ENCODE measurements around the gene SIRT5. TPM values are rescaled to one million over a fixed set of nuclear protein-coding genes. Genes with fewer than 3 reads are reported as not detected.

The SIRT5 gene
- total and polyA plus RNA-seq, 8 donors, result 1.8 to 10.3 (median 4.7) TPM

- H3K9me3 ChIP-seq, result no peaks in the 10 kb centered on the region
- TF ChIP-seq, protein P1, sequence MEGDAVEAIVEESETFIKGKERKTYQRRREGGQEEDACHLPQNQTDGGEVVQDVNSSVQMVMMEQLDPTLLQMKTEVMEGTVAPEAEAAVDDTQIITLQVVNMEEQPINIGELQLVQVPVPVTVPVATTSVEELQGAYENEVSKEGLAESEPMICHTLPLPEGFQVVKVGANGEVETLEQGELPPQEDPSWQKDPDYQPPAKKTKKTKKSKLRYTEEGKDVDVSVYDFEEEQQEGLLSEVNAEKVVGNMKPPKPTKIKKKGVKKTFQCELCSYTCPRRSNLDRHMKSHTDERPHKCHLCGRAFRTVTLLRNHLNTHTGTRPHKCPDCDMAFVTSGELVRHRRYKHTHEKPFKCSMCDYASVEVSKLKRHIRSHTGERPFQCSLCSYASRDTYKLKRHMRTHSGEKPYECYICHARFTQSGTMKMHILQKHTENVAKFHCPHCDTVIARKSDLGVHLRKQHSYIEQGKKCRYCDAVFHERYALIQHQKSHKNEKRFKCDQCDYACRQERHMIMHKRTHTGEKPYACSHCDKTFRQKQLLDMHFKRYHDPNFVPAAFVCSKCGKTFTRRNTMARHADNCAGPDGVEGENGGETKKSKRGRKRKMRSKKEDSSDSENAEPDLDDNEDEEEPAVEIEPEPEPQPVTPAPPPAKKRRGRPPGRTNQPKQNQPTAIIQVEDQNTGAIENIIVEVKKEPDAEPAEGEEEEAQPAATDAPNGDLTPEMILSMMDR (IDR thresholded peaks at IDR 0.05), result no peak
- TF ChIP-seq POLR2A (IDR thresholded peaks at IDR 0.05) (no peak), POLR2AphosphoS5 (IDR thresholded peaks at IDR 0.05) (no peak), EP300 (IDR thresholded peaks at IDR 0.05) (no peak)
- no peak for DNase-seq
- no peaks in the 10 kb centered on the region for H3K36me3 ChIP-seq
- no peaks in the 10 kb centered on the region for H3K27me3 ChIP-seq
- H3K4me1 ChIP-seq, result no peaks in the 10 kb centered on the region
- intact Hi-C loops (cut with DNase I; ENCODE audit: low total_unique reads), result no loop called here
- no peak overlapping the region for H3K4me3 ChIP-seq
- 90 to 97% (median 95%) methylated on average over 3 of the region's 3 CpGs for WGBS, 5 donors
- H3K27ac ChIP-seq, result no peak overlapping the region
Measured at GRCh38 chr6:13566500-13566899, 7.9 kb upstream of the SIRT5 start.

- Histone ChIP-seq H3K9me3 (no peaks in the 10 kb centered on the region), H3K4me3 (no peak overlapping the region), H3K4me1 (peaks cover 8 to 13% (median 10%) of the 10 kb centered on the region in 4 donors), H3K27ac (no peak overlapping the region), H3K36me3 (no peaks in the 10 kb centered on the region), H3K27me3 (no peaks in the 10 kb centered on the region)
- TF ChIP-seq POLR2AphosphoS5 (IDR thresholded peaks at IDR 0.05) (no peak), POLR2A (IDR thresholded peaks at IDR 0.05) (no peak), EP300 (IDR thresholded peaks at IDR 0.05) (no peak)
- TF ChIP-seq, protein P1 (IDR thresholded peaks at IDR 0.05), result no peak
- 71 to 82% (median 78%) methylated on average over 5 of the region's 5 CpGs for WGBS, 5 donors
- intact Hi-C loops (cut with DNase I; ENCODE audit: low total_unique reads), result no loop called here
- no peak for DNase-seq
Measured at GRCh38 chr6:13568970-13569369, 5.4 kb upstream of the SIRT5 start.

GRCh38 chr6:13572240-13572639 lies 2.2 kb upstream of the SIRT5 start:
- H3K36me3 ChIP-seq, result no peaks in the 10 kb centered on the region
- no peak overlapping the region for H3K27ac ChIP-seq
- TF ChIP-seq EP300 (IDR thresholded peaks at IDR 0.05) (no peak), POLR2A (IDR thresholded peaks at IDR 0.05) (no peak), POLR2AphosphoS5 (IDR thresholded peaks at IDR 0.05) (no peak)
- TF ChIP-seq, protein P1 (IDR thresholded peaks at IDR 0.05), result no peak
- DNase-seq, result no peak
- intact Hi-C loops (cut with DNase I; ENCODE audit: low total_unique reads), result no loop called here
- H3K4me3 ChIP-seq, result no peak overlapping the region
- WGBS, 5 donors, result 85 to 94% (median 88%) methylated on average over 7 of the region's 7 CpGs
- peaks cover 8 to 28% (median 19%) of the 10 kb centered on the region in 4 donors for H3K4me1 ChIP-seq
- no peaks in the 10 kb centered on the region for H3K27me3 ChIP-seq
- H3K9me3 ChIP-seq, result no peaks in the 10 kb centered on the region

- WGBS, 5 donors, result 64 to 79% (median 71%) methylated on average over 16 of the region's 16 CpGs
- H3K4me3 ChIP-seq, result peak overlapping the region; percentile 69 to 89 (median 80)
- H3K4me1 ChIP-seq, result peaks cover 8 to 28% (median 19%) of the 10 kb centered on the region in 4 donors
- peak overlapping the region in 4 of 5 donors; percentile 95 to 100 (median 98) for H3K27ac ChIP-seq
- no peaks in the 10 kb centered on the region for H3K27me3 ChIP-seq
- no peak for TF ChIP-seq POLR2A (IDR thresholded peaks at IDR 0.05)
- TF ChIP-seq EP300 (IDR thresholded peaks at IDR 0.05), result no peak
- TF ChIP-seq POLR2AphosphoS5 (IDR thresholded peaks at IDR 0.05), result no peak
- TF ChIP-seq, protein P1 (IDR thresholded peaks at IDR 0.05), result no peak
- H3K9me3 ChIP-seq, result no peaks in the 10 kb centered on the region
- intact Hi-C loops (cut with DNase I; ENCODE audit: low total_unique reads), result no loop called here
- DNase-seq, result no peak
- no peaks in the 10 kb centered on the region for H3K36me3 ChIP-seq
Measured at GRCh38 chr6:13572951-13573654, 1.3 kb upstream of the SIRT5 start.

All from stomach (tissue), 9 donors.